ENCODE data around the gene CUEDC2.
A peak's percentile ranks its signal among the peaks of the same experiment; 100 is the strongest.

Gene CUEDC2

GRCh38 chr10:102384053-102384452 is 48.3 kb downstream of the CUEDC2 start:
- TF ChIP-seq CTCF (IDR thresholded peaks at IDR 0.05; ENCODE audit: low read depth, low read length) (peak; percentile 16; the same call in 1 of the 2 replicates), EZH2phosphoT487 (IDR thresholded peaks at IDR 0.05; ENCODE audit: low read depth) (no peak)
- Histone ChIP-seq H3K27me3 (ENCODE audit: low read depth, low read length) (no peaks in the 10 kb centered on the region), H3K4me2 (ENCODE audit: low read length) (no peak overlapping the region), H3K27ac (ENCODE audit: low read length) (no peak overlapping the region), H3K4me3 (ENCODE audit: low read length) (no peak overlapping the region), H3K79me2 (ENCODE audit: low read length) (no peaks in the 10 kb centered on the region), H3K36me3 (replicated peaks; ENCODE audit: low read depth, low read length) (peaks cover 11% of the 10 kb centered on the region), H3K4me1 (ENCODE audit: low read length) (peaks cover 12% of the 10 kb centered on the region), H3K9ac (ENCODE audit: low read length) (no peak overlapping the region), H3K9me3 (ENCODE audit: insufficient read depth, low read length) (no peaks in the 10 kb centered on the region), H4K20me1 (ENCODE audit: insufficient read depth, low read length) (no peaks in the 10 kb centered on the region), H2AFZ (ENCODE audit: low read depth, low read length) (no peak overlapping the region)

DNA sequence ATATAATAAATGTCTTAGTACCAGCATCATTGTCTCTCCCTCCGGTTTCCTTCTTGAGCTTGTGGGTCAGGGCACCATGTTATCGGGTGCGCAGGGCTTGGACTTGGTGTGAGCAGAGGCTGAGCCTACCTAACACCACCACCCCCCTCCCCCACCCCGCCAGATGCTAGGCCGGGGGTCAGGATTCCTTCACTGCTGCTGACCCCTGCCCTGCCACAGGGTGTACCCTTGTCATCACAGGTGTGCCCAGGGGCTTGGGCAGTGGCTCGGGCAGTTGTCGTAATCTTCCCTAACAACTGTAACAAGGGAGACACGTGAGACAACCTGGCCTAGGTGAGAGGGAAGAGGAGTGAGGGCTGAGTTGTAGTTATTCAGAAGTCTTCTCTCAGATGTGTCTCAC is 49.5 kb downstream of the CUEDC2 start:
- Histone ChIP-seq H4K20me1 (ENCODE audit: insufficient read depth, low read length) (no peaks in the 10 kb centered on the region), H2AFZ (ENCODE audit: low read depth, low read length) (no peak overlapping the region), H3K27ac (ENCODE audit: low read length) (no peak overlapping the region), H3K9ac (ENCODE audit: low read length) (no peak overlapping the region), H3K36me3 (replicated peaks; ENCODE audit: low read depth, low read length) (peaks cover 11% of the 10 kb centered on the region), H3K4me1 (ENCODE audit: low read length) (peaks cover 12% of the 10 kb centered on the region), H3K4me3 (ENCODE audit: low read length) (no peak overlapping the region), H3K4me2 (ENCODE audit: low read length) (no peak overlapping the region), H3K27me3 (ENCODE audit: low read depth, low read length) (no peaks in the 10 kb centered on the region), H3K79me2 (ENCODE audit: low read length) (no peaks in the 10 kb centered on the region), H3K9me3 (ENCODE audit: insufficient read depth, low read length) (no peaks in the 10 kb centered on the region)
- TF ChIP-seq CTCF (IDR thresholded peaks at IDR 0.05; ENCODE audit: low read depth, low read length) = no peak
- TF ChIP-seq EZH2phosphoT487 (IDR thresholded peaks at IDR 0.05; ENCODE audit: low read depth) = no peak

DNA sequence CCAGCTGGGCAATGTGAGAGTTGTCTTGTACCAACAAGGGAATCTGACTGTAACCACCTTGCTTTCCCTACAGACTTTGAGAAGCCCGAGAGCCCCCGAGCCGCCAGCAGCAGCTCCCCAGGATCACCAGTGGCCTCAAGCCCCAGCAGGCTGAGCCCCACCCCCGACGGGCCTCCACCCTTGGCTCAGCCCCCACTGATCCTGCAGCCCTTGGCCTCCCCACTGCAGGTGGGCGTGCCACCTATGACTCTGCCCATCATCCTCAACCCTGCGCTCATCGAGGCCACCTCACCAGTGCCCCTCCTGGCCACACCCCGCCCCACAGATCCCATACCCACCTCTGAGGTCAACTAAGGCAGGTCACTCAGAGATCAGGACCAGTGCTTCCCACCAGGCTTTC is 50.4 kb downstream of the CUEDC2 start:
- Histone ChIP-seq H3K27me3 (ENCODE audit: low read depth, low read length) (no peaks in the 10 kb centered on the region), H4K20me1 (ENCODE audit: insufficient read depth, low read length) (no peaks in the 10 kb centered on the region), H3K9me3 (ENCODE audit: insufficient read depth, low read length) (no peaks in the 10 kb centered on the region), H3K36me3 (replicated peaks; ENCODE audit: low read depth, low read length) (peaks cover 11% of the 10 kb centered on the region), H3K79me2 (ENCODE audit: low read length) (no peaks in the 10 kb centered on the region), H3K4me3 (ENCODE audit: low read length) (no peak overlapping the region), H3K4me2 (ENCODE audit: low read length) (no peak overlapping the region), H2AFZ (ENCODE audit: low read depth, low read length) (no peak overlapping the region), H3K27ac (ENCODE audit: low read length) (no peak overlapping the region), H3K9ac (ENCODE audit: low read length) (no peak overlapping the region), H3K4me1 (ENCODE audit: low read length) (peaks cover 12% of the 10 kb centered on the region)
- TF ChIP-seq CTCF (IDR thresholded peaks at IDR 0.05; ENCODE audit: low read depth, low read length) (no peak), EZH2phosphoT487 (IDR thresholded peaks at IDR 0.05; ENCODE audit: low read depth) (no peak)

- Histone ChIP-seq H3K27ac (ENCODE audit: low read length) (no peak overlapping the region), H3K4me2 (ENCODE audit: low read length) (no peak overlapping the region), H2AFZ (ENCODE audit: low read depth, low read length) (no peak overlapping the region), H3K9me3 (ENCODE audit: insufficient read depth, low read length) (no peaks in the 10 kb centered on the region), H3K4me3 (ENCODE audit: low read length) (no peak overlapping the region), H3K9ac (ENCODE audit: low read length) (no peak overlapping the region), H4K20me1 (ENCODE audit: insufficient read depth, low read length) (no peaks in the 10 kb centered on the region), H3K36me3 (replicated peaks; ENCODE audit: low read depth, low read length) (peaks cover 13% of the 10 kb centered on the region), H3K4me1 (ENCODE audit: low read length) (peaks cover 2% of the 10 kb centered on the region; the same call in 1 of the 2 replicates), H3K27me3 (ENCODE audit: low read depth, low read length) (no peaks in the 10 kb centered on the region), H3K79me2 (ENCODE audit: low read length) (no peaks in the 10 kb centered on the region)
- TF ChIP-seq CTCF (IDR thresholded peaks at IDR 0.05; ENCODE audit: low read depth, low read length) (no peak), EZH2phosphoT487 (IDR thresholded peaks at IDR 0.05; ENCODE audit: low read depth) (no peak)
These were observed 53.0 kb downstream of the CUEDC2 start for GRCh38 chr10:102379383-102379782.

Data from OCI-LY3 (cell line).